ENCODE data around the gene CLRN2.

DNA sequence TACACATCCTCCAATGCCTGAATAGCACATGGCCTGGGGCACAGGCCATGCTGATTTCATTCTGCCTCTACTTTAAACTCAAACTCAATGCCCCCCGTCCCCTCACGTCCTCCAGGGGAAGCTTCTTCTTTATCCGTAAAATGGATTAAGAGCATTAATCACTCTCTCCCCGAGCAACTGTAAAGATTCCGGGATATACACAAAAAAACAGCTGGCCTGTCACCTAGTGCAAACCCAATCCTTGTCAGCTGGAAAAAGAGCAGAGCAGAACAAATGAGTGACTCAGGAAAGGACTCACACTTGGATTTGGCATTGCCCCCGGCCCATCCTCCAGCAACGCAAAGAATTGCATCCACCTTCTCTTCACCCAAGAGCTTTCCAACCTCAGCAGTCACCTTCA, 10.9 kb upstream of the CLRN2 start:
- TF ChIP-seq, protein P1, sequence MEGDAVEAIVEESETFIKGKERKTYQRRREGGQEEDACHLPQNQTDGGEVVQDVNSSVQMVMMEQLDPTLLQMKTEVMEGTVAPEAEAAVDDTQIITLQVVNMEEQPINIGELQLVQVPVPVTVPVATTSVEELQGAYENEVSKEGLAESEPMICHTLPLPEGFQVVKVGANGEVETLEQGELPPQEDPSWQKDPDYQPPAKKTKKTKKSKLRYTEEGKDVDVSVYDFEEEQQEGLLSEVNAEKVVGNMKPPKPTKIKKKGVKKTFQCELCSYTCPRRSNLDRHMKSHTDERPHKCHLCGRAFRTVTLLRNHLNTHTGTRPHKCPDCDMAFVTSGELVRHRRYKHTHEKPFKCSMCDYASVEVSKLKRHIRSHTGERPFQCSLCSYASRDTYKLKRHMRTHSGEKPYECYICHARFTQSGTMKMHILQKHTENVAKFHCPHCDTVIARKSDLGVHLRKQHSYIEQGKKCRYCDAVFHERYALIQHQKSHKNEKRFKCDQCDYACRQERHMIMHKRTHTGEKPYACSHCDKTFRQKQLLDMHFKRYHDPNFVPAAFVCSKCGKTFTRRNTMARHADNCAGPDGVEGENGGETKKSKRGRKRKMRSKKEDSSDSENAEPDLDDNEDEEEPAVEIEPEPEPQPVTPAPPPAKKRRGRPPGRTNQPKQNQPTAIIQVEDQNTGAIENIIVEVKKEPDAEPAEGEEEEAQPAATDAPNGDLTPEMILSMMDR (conservative IDR thresholded peaks at IDR 0.05) = no peak
- no peak for TF ChIP-seq ZFX (IDR thresholded peaks at IDR 0.05)

Data from C4-2B (cell line).